ENCODE measurements around the gene MYH14.

The MYH14 gene

DNA sequence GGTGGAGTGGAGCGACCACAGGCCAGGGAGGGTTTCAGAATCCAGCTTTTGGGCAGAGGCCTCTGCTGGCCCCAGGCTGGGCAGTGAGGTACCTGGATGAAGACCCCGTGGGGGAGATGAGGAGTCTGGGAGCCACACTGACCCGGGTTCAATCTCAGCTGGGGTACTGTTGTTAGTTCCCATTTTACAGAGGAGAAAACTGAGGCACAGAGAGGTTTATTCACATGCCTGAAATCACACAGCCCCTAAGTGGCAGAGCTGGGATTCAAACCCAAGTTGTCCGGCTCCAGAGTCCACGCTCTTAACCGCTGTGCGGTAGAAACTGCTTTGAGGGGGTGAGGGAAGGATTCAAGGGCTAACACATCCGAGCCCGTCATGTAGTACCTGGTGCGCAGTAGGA lies 45.0 kb downstream of the MYH14 start:
- no peak for DNase-seq
- in situ Hi-C loops (cut with HindIII; ENCODE audit: low pct_ligation_motif_present, low pct_unique_long_range_greater_than_20kb, low sequenced_read_pairs) = no loop called here

DNA sequence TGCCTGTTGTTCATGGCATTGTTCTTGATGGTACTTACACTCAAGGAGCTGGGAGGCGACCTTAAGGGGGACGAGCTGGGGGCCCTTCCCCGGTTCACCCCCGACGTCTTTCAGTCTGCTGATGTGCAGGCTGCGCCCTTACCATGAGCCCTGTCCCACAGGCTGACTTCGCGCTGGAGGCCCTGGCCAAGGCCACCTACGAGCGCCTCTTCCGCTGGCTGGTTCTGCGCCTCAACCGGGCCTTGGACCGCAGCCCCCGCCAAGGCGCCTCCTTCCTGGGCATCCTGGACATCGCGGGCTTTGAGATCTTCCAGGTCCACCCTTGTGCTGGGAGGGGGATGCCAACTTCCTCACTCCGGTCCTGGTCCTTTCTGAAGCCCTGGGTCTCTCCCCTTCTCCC lies 45.4 kb downstream of the MYH14 start:
- DNase-seq = no peak
- in situ Hi-C loops (cut with HindIII; ENCODE audit: low pct_ligation_motif_present, low pct_unique_long_range_greater_than_20kb, low sequenced_read_pairs) = no loop called here

GRCh38 chr19:50249636-50250035 lies 46.2 kb downstream of the MYH14 start:
- no peak for DNase-seq
- in situ Hi-C loops (cut with HindIII; ENCODE audit: low pct_ligation_motif_present, low pct_unique_long_range_greater_than_20kb, low sequenced_read_pairs) = no loop called here

- in situ Hi-C loops (cut with HindIII; ENCODE audit: low pct_ligation_motif_present, low pct_unique_long_range_greater_than_20kb, low sequenced_read_pairs) = no loop called here
- DNase-seq = no peak
Observed at GRCh38 chr19:50250450-50251136, 47.2 kb downstream of the MYH14 start.

DNA sequence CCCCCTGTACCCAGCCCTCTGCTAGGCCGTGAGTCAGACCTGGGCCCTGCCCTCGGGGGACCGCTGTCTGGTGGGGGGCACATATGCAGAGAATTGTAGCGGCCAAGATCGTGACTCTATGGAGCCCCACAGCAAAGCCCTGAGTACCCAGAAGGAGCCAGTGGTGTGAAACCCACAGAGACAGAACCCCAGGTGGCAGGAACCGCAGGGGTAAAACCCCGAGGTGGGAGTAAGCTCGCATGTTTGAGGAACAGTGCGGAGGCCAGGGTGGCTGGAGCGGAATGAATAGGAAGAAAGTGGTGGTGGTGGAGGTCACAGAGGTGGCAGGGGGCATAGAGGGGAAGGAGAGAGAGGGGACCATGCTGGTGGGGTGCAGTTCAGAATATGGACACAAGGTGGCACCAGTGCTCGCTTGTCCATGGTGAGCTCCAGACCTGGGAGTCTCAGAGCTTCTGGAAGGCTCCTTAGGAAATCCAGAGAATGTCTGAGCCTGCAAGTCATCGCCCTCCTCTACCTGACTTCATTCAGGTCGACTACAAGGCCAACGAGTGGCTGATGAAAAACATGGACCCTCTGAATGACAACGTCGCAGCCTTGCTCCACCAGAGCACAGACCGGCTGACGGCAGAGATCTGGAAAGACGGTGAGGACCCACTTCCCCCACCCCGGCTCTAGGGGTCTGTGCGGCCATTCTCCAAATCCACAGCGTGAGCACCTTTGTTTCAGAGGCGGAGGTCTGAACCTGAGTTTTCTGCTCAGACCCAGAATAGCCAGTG lies 48.9 kb downstream of the MYH14 start:
- in situ Hi-C loops (cut with HindIII; ENCODE audit: low pct_ligation_motif_present, low pct_unique_long_range_greater_than_20kb, low sequenced_read_pairs) = no loop called here
- DNase-seq = peak; percentile 3

DNA sequence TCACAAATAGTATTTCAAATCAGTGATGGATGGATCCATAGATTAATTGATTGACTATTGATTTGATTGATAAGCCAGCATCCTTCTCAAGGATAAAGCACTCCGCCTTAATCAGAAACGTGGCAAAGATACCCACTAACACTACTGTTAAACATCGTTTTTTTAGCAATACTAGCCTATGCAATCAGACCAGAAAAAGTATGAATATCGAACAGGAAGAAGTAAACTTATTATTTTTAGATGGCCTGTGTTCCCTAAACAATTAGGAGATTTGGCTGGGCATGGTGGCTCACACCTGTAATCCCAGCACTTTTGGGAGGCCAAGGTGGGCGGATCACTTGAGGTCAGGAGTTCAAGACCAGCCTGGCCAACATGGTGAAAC lies 49.5 kb downstream of the MYH14 start:
- no peak for DNase-seq
- in situ Hi-C loops (cut with HindIII; ENCODE audit: low pct_ligation_motif_present, low pct_unique_long_range_greater_than_20kb, low sequenced_read_pairs) = no loop called here

DNA sequence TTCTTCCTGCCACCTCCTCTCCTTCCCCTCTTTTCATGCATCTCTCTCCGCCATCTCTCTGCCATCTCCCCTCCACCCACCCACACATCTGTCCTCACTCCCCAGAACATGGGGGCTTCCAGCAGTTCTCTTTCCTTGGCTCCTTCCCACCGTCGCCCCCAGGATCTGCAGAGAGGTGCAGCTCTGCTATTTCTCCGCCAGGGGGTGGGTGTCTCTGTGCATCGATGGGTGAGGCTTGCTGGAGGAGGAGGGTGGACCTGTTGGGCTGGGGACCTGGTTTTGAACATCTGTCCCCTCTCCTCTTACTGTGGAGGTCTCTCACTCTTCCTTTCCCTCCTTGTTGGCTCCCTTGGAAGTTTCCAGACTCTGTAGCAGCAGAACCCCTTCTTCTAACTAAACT lies 51.7 kb downstream of the MYH14 start:
- DNase-seq = no peak
- in situ Hi-C loops (cut with HindIII; ENCODE audit: low pct_ligation_motif_present, low pct_unique_long_range_greater_than_20kb, low sequenced_read_pairs) = no loop called here

DNA sequence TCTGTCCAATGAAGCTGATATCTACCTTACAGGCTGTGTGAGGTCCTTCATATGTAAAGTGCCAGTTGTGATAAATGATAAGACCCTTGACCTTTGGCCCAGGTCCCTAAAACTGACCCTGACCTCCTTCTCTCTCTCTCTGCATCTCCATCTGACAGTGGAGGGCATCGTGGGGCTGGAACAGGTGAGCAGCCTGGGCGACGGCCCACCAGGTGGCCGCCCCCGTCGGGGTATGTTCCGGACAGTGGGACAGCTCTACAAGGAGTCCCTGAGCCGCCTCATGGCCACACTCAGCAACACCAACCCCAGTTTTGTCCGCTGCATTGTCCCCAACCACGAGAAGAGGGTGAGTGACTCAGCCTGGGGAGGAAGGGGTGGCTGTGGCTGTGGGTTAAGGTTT lies 53.7 kb downstream of the MYH14 start:
- no peak for DNase-seq
- in situ Hi-C loops (cut with HindIII; ENCODE audit: low pct_ligation_motif_present, low pct_unique_long_range_greater_than_20kb, low sequenced_read_pairs) = no loop called here

- DNase-seq = no peak
- in situ Hi-C loops (cut with HindIII; ENCODE audit: low pct_ligation_motif_present, low pct_unique_long_range_greater_than_20kb, low sequenced_read_pairs) = no loop called here
Observed at GRCh38 chr19:50258918-50259372, 55.5 kb downstream of the MYH14 start.

GRCh38 chr19:50261446-50261970 lies 58.1 kb downstream of the MYH14 start:
- DNase-seq = no peak
- in situ Hi-C loops (cut with HindIII; ENCODE audit: low pct_ligation_motif_present, low pct_unique_long_range_greater_than_20kb, low sequenced_read_pairs) = no loop called here

- no peak for DNase-seq
- in situ Hi-C loops (cut with HindIII; ENCODE audit: low pct_ligation_motif_present, low pct_unique_long_range_greater_than_20kb, low sequenced_read_pairs) = no loop called here
Observed at GRCh38 chr19:50263176-50263575, 59.8 kb downstream of the MYH14 start.

DNA sequence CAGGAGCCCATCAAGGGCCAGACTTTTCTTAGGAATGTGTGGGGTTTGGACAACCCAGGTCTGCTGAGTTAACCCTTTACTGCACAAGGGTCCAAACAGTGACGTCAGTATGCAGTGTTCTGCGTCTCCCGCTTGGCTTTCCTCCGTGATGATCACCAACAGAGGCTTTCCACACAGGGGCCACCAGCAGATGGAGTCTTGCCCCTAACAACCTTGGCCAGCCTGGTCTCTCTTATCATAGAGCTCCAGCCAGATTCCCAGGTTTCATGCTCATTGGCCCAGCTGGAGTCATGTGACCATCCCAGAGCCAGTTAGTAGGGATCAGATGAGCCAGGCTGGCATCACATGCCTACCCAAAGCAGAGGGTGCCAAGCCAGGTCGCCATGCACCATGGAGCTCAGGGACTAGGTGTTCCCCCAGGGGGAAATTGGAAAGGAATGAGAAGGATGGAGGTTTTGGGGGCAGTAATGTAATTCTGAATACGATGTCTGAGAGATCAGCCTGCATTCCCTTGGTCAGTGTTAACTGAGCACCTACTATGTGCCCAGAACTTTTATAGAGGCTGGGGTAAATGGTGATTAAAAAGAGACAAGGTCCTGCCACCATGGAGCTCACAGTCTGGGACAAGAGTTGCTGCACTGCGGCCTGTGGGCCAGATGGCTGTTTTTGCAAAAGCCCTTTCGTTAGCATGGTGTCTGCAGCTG lies 61.2 kb downstream of the MYH14 start:
- DNase-seq = no peak
- in situ Hi-C loops (cut with HindIII; ENCODE audit: low pct_ligation_motif_present, low pct_unique_long_range_greater_than_20kb, low sequenced_read_pairs) = no loop called here

- no peak for DNase-seq
- in situ Hi-C loops (cut with HindIII; ENCODE audit: low pct_ligation_motif_present, low pct_unique_long_range_greater_than_20kb, low sequenced_read_pairs) = no loop called here
Observed at GRCh38 chr19:50266041-50266440, 62.6 kb downstream of the MYH14 start.

- DNase-seq = no peak
- in situ Hi-C loops (cut with HindIII; ENCODE audit: low pct_ligation_motif_present, low pct_unique_long_range_greater_than_20kb, low sequenced_read_pairs) = no loop called here
Observed at GRCh38 chr19:50266896-50267295, 63.5 kb downstream of the MYH14 start.

- DNase-seq = no peak
- in situ Hi-C loops (cut with HindIII; ENCODE audit: low pct_ligation_motif_present, low pct_unique_long_range_greater_than_20kb, low sequenced_read_pairs) = no loop called here
Observed at GRCh38 chr19:50268041-50268440, 64.6 kb downstream of the MYH14 start.

- DNase-seq = no peak
- in situ Hi-C loops (cut with HindIII; ENCODE audit: low pct_ligation_motif_present, low pct_unique_long_range_greater_than_20kb, low sequenced_read_pairs) = no loop called here
Observed at GRCh38 chr19:50268501-50268900, 65.1 kb downstream of the MYH14 start.

DNA sequence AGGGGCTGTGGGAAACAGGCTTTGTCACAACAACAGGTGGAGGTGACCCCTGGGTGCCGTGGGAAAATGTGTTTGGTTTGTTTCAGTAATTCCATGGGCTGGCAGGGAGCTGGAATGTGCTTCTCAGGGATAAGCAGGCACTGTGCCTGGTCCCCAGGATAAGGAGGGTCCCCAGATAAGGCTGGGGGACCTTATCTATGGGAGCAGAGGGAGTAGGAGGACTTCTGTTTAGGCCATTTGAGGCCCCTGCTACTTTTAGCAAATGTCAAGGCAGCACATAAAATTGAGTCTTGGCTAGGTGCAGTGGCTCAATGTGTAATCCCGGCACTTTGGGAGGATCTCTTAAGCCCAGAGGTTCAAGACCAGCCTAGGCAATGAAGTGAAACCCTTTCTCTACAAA lies 66.2 kb downstream of the MYH14 start:
- in situ Hi-C loops (cut with HindIII; ENCODE audit: low pct_ligation_motif_present, low pct_unique_long_range_greater_than_20kb, low sequenced_read_pairs) = no loop called here
- DNase-seq = no peak

DNA sequence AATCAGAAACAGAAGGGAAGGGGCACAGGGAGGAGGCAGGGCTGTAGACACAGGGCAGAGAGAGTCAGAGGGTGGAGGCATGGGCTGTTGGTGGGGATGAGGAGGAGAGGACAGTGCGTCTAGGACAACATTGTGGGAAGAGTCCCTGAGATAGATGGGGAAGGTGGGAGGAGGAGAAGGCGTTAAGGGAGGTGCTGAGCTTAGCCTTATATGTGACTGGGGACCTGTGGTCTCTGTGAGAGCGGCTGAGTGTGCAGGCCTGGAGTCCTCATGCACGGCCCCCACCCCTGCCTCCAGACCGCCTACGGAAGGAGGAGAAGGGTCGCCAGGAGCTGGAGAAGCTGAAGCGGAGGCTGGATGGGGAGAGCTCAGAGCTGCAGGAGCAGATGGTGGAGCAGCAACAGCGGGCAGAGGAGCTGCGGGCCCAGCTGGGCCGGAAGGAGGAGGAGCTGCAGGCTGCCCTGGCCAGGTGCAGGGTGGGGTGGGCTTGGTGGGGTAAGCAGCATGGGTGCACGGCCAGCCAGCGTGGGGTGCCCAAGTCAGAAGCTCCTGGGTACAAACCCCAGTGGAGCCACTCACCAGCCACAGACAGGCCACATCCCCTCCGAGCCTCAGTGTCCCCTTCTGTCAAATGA lies 69.0 kb downstream of the MYH14 start:
- no peak for DNase-seq

GRCh38 chr19:50273821-50274220 lies 70.4 kb downstream of the MYH14 start:
- DNase-seq = no peak
- in situ Hi-C loops (cut with HindIII; ENCODE audit: low pct_ligation_motif_present, low pct_unique_long_range_greater_than_20kb, low sequenced_read_pairs) = no loop called here

More for the DNA sequence above, 69.0 kb downstream of the MYH14 start:
- in situ Hi-C loops (cut with HindIII; ENCODE audit: low pct_ligation_motif_present, low pct_unique_long_range_greater_than_20kb, low sequenced_read_pairs) = no loop called here
